Motor neuron (in vitro differentiated cells): ENCODE results near the gene TMEM50A. TPM values are rescaled to one million over a fixed set of nuclear protein-coding genes. Genes with fewer than 3 reads are reported as not detected.
A peak's percentile ranks its signal among the peaks of the same experiment; 100 is the strongest.
"Not testable (repeated sequence)": the region's sequence is repeated elsewhere in the genome, so short reads cannot be mapped to it uniquely, and the experiment has no call there.

Source experiments
- ATAC-seq, 8 experiments: fragments of 200-7000 bp; cut with Tn5 transposase; replicated peaks in 6 of 8; 2 replicates each; pipeline ENCODE4 v1.8.0; 2021; ENCODE audit warnings: mild to moderate bottlenecking in 8 of 8, moderate library complexity in 8 of 8
- H3K27ac ChIP-seq, 2 donors: fragments of 250-450 bp; sonication (Bioruptor Pico); 2 replicates each; pipeline ENCODE4 v1.9.0; 2021; ENCODE audit warnings: antibody characterized with exemption in 2 of 2, mild to moderate bottlenecking in 2 of 2, moderate library complexity in 1 of 2
- H3K4me1 ChIP-seq, 2 donors: fragments of 250-450 bp; sonication (Bioruptor Pico); replicated peaks in 1 of 2; 2 replicates each; pipeline ENCODE4 v1.6.1; 2021; ENCODE audit warnings: antibody characterized with exemption in 2 of 2, mild to moderate bottlenecking in 2 of 2, moderate library complexity in 1 of 2
- H3K4me3 ChIP-seq, 5 donors: fragments of 250-450 bp; sonication (Bioruptor Pico); 2 replicates each; pipeline ENCODE4 v1.9.0; 2021; ENCODE audit warnings: antibody characterized with exemption in 5 of 5, mild to moderate bottlenecking in 5 of 5, moderate library complexity in 4 of 5
- WGBS, 10 experiments: fragments of 450-650 bp; shearing (Covaris generic); methylation state at CpG; one replicate each; pipeline ENCODE4 v1.0.0; 2022; 5-methylcytosine and 5-hydroxymethylcytosine counted together
- in situ Hi-C, 9 experiments: fragments of 400-800 bp; cut with MboI; loops; one replicate each; pipeline ENCODE4 v1.15.0; 2021; ENCODE audit warnings: low sequenced_read_pairs in 9 of 9, low pct_unique_long_range_greater_than_20kb in 2 of 9; ENCODE audit not compliant: unreplicated experiment in 9 of 9
- total RNA-seq, 8 experiments: library from RNA; unstranded; fragments of 300-600 nt; gene quantifications; 2 replicates each; pipeline versions ENCODE4 v1.2.3 to v1.2.4, GENCODE V29; 2022

Gene TMEM50A
- total RNA-seq: 100 to 1,000 TPM in 2 of 8 experiments, 10 to 100 TPM in 6; 66.5 to 109 (median 74.7) TPM

DNA sequence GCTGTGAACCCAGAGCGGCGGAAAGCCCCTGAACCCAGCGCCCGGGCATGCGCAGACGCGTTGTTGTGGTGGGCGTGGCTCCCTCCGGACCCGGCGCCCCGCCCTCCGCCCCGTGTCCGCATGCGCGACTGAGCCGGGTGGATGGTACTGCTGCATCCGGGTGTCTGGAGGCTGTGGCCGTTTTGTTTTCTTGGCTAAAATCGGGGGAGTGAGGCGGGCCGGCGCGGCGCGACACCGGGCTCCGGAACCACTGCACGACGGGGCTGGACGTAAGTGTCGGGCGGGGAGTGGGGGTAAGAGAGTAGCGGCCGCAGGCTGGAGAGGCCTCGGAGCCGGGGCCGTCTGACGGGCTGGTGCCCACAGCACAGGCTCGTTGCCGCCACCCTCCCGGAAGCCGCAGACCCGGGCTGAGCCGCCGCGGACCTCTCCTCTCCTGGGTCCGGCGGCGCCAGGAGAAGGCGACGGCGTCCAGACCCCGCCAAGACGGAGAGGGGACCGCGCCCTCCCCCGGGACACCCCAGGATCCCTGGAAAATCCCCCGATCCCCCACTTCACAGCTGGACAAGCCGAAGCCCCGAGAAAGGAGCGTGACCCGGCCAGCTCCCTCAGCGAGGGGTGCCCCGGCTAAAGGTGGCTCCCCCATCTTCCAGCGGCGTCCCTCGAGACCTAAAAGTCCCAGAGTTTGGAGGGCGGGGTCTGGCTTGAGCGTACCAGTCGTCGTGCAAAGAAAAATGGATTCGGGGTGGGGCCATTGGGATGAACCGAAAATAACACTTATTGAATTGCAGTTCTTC is at the start of gene TMEM50A:
Gene TMEM50A, plus strand, starts transcription at position 147 of the 794 bp plus-strand sequence. CDS start 2,153 bp downstream, outside the sequence.
- in situ Hi-C loops: no loop called here
- peak; percentile 80 to 88 (median 86) for ATAC-seq
- WGBS, 10 experiments: 0 to 7% (median 1%) methylated on average over 3 to 13 of the region's 75 CpGs; no CpG with 5 or more reads in 4 of the 10 experiments
- Histone ChIP-seq H3K27ac (peak within 1 kb of the TSS; percentile 87 to 88), H3K4me3 (peak within 1 kb of the TSS; percentile 71 to 83 (median 75)), H3K4me1 (peaks cover 3 to 14% of the 10 kb centered on the region in 2 donors)

DNA sequence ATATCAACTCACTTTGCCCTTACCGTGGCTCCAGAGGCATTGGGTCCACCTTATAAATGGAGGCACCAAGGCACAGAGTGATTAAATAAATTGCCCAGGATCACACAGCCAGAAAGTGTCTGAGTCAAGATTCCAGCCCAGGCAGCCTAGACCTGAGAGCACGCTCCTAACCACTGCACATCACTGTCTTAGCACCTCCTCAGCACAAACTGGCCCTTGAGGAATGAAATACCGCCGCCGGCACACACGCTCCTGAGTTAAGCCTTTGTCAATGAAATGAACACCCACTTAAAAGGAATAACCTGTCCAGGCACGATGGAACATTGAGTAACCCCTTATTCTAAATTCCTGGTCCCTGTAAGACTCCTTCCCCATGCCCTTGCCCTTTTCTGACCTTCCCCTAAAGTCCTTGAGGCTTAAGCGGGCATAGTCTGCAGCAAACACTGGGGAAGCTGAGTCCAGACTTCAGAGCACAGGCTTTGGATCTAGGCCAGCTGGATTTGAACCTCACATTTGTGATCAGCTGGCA is 49.5 kb upstream of the TMEM50A start:
- no CpG with 5 or more reads among the region's 8 CpGs for WGBS, 10 experiments
- in situ Hi-C loops: loop anchor here in 1 of 9 experiments (10.0 kb wide), 1 partner anchor 116 kb away; no protein-coding TSS in a partner anchor
- not testable (repeated sequence) for H3K4me3 ChIP-seq, H3K4me1 ChIP-seq, H3K27ac ChIP-seq, ATAC-seq

DNA sequence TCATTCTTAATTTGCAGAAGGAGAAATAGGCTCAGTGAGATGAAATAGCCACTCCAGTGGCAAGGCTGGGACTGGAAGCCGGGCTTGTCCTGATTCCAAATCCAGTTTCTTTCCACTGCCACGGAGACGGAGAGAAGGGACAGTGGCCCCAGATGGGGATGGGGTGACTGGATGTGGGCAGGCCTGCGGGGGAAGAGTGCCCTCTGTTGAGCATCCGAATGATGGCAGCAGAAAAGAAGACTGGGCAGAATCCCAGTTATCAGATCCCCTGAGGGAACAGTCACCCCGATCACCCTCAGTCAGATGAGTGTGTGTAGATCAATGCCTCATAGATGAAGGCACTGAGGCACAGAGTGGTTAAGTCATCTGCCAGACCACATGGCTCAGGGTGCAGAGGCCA is 48.1 kb upstream of the TMEM50A start:
- ATAC-seq: peak in 7 of 8 experiments; percentile 28 to 71 (median 41)

DNA sequence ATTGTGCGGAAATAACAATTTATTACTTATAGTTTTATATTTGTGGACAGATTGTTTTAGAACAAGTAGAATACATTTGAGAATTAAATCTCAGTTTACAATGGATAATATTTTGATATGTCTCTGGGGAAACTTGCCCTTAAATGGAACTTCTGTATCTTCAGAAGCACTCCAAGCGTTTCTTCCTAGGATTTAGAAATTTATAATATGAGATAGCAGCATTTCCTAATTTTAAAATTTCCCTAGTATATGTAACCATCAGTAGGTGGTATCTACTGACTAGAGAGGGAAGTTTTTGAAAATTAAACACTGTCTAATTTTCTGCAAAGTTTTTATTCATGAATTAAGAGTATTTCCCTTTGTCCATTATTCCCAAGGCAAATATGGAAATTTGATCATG is 44.7 kb upstream of the TMEM50A start:
- H3K4me1 ChIP-seq, H3K27ac ChIP-seq, in situ Hi-C loops, H3K4me3 ChIP-seq, ATAC-seq: not testable (repeated sequence)
- 80 to 92% (median 83%) methylated on average over 1 to 2 of the region's 2 CpGs; no CpG with 5 or more reads in 7 of the 10 experiments for WGBS, 10 experiments

More for the DNA sequence above, 48.1 kb upstream of the TMEM50A start:
- no CpG with 5 or more reads among the region's 6 CpGs for WGBS, 10 experiments
- H3K4me3 ChIP-seq, in situ Hi-C loops, H3K27ac ChIP-seq, H3K4me1 ChIP-seq: not testable (repeated sequence)

DNA sequence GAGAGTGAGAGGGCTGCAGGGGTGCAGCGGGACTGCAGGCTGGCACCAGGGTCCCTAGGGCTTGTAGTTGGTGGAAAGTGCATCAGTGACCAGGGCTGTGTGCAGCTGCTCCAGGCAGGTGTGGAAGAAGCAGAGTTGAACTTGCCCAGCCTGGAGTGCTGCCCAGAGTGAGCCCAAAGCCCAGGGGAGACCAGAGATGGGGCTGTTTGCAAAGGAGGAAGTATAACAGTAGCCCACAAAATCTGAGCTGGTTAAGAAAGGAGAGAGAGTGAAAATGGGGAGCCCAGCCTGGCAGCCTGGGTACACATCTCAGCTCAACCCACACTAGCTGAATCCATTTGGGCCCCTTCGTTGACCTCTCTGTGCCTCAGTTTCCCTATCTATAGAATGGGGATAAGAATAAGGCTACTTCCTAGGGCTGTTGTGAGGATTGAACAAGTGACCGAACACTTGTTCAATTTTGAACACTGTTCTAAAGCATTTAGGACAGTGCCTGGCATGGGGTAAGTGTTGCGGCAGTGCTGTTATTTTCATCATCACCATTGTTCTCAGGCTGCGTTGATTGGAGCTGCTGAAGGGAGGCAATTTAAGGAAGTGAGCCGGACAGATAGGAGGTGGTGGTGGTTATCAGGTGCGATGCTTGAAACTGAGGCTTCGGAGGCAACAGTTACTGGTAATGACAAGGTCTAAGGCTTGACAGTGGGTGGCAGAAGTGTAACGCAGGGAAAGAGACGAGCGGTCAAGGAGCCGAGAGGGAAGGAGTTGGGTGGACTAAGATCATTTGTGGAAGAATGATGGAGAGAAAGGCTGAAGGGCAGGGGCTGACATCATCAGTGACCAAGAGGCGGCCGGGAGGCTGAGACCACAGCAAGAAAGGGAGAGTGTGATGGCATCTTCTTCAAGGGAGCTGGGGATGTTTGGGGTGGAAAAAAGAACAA is 43.0 kb upstream of the TMEM50A start:
- WGBS, 10 experiments: no CpG with 5 or more reads among the region's 14 CpGs
- H3K4me1 ChIP-seq, H3K4me3 ChIP-seq, H3K27ac ChIP-seq, in situ Hi-C loops: not testable (repeated sequence)
- peak in 7 of 8 experiments; percentile 34 to 86 (median 62) for ATAC-seq

DNA sequence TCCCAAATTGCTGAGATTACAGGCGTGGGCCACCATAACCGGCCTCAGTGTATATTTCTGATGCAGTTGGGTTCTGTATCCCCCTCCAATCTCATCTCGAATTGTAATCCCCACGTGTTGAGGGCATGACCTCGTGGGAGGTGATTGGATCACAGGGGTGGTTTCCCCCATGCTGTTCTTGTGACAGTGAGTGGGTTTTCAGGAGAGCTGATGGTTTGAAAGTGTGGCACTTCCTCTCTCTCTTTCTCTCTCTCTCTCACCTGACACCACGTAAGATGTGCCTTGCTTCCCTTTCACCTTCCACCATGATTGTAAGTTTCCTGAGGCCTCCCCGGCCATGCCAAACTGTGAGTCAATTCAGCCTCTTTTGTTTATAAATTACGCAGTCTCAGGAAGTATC is 41.6 kb upstream of the TMEM50A start:
- ATAC-seq, H3K4me1 ChIP-seq, H3K4me3 ChIP-seq, H3K27ac ChIP-seq, in situ Hi-C loops: not testable (repeated sequence)
- WGBS, 10 experiments: 83% methylated on average over 1 of the region's 8 CpGs; no CpG with 5 or more reads in 9 of the 10 experiments

DNA sequence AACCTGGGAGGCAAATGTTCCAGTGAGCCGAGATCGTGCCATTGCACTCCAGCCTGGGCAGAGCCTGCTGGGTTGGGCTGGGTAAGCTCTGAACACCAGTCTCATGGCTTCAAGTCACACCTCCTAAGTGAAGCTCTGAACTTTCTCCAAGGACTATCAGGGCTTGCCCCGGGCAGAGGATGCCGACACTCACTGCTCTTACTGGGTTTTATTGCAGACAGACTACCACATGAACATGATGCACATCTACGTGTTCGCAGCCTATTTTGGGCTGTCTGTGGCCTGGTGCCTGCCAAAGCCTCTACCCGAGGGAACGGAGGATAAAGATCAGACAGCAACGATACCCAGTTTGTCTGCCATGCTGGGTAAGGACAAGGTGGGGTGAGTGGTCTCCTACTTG is 37.4 kb upstream of the TMEM50A start:
- H3K27ac ChIP-seq, H3K4me3 ChIP-seq, H3K4me1 ChIP-seq, in situ Hi-C loops, ATAC-seq: not testable (repeated sequence)
- WGBS, 10 experiments: 94 to 98% methylated on average over 6 of the region's 9 CpGs; no CpG with 5 or more reads in 8 of the 10 experiments

DNA sequence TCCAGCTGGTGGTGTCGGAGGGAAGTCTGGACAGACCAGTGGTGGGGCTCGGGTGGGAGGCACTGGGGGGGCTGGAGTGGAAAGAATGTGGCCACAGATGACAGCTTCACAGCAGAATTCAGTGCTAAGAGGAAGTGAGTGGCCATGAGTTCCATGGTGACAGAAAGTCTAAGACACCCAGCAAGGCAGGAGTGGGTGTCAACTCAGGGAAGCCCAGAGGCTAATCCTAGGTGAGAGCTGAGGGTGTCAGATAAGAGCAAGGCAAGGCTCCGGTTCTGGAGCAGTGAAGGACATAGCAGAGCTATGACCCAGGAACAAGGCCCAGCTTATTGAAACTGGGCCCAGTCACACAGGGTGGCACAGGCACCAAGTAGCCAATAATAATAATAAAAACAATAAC is 35.8 kb upstream of the TMEM50A start:
- not testable (repeated sequence) for H3K27ac ChIP-seq
- 90% methylated on average over 2 of the region's 3 CpGs; no CpG with 5 or more reads in 9 of the 10 experiments for WGBS, 10 experiments

DNA sequence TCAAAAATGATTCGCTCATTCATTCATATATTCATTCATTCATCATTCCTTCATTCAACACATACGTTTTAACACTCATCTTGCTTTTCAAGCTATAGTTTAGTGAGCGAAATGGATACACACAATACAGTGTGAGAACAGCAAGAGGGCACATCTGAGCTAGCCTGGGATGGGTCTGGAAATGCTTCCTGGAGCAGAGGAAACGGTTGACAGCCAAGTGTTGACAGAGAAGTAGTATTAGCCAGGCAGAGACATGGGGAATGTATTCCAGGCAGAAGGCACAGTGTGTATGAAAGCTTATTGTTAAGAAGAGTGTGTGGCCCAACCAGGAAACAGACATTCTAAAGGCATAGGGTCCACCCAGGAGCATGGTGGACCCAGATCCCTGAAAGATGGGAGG is 33.2 kb upstream of the TMEM50A start:
- in situ Hi-C loops, H3K27ac ChIP-seq, H3K4me1 ChIP-seq, H3K4me3 ChIP-seq, ATAC-seq: not testable (repeated sequence)
- WGBS, 10 experiments: 40 to 97% (median 90%) methylated on average over 2 to 3 of the region's 4 CpGs; no CpG with 5 or more reads in 6 of the 10 experiments

More for the DNA sequence above, 35.8 kb upstream of the TMEM50A start:
- H3K4me1 ChIP-seq, ATAC-seq, in situ Hi-C loops, H3K4me3 ChIP-seq: not testable (repeated sequence)

DNA sequence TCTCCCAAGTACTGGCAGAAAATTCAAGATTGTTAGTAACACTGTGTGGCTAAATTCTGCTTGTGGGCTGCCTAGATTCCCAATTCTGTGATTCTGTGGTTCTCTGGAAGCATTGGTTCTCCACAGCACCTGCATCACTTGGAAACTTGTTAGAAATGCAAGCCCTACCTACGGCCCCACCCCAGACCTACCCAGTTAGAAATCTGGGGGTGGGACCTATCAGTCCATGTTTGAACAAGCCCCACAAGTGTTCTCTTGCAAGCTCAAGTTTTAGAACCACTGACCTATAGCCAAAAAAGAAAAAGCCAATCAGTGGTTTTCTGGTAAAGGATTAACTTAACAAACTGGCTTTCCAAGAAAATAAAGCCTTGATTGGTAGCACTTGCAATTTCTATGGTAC is 30.0 kb upstream of the TMEM50A start:
- ATAC-seq, H3K4me1 ChIP-seq, H3K27ac ChIP-seq, H3K4me3 ChIP-seq, in situ Hi-C loops: not testable (repeated sequence)
- no CpG with 5 or more reads among the region's 1 CpG for WGBS, 10 experiments

DNA sequence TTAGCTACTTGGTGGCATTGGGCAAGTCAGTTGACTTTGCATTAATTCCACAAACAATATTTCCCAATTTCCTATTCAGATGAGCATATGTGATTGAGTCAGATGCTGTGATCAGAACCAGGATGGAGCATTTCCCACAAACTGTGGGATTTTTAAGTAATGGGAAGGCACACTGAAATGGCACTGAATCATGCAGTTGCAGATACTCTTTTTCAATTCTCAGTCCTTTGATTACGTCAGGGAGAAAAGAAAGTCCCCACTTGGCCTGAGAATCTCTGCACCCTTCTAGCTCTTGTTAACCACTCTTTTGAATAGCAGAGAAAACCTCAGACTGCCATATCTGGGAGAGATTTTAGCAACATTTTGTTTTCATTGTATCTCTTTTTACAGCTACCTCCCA is 29.0 kb upstream of the TMEM50A start:
- ATAC-seq: peak in 3 of 8 experiments; percentile 49 to 84 (median 76)
- H3K4me1 ChIP-seq, in situ Hi-C loops, H3K4me3 ChIP-seq, H3K27ac ChIP-seq: not testable (repeated sequence)
- WGBS, 10 experiments: 50 to 100% methylated on average over 1 of the region's 1 CpG; no CpG with 5 or more reads in 8 of the 10 experiments

DNA sequence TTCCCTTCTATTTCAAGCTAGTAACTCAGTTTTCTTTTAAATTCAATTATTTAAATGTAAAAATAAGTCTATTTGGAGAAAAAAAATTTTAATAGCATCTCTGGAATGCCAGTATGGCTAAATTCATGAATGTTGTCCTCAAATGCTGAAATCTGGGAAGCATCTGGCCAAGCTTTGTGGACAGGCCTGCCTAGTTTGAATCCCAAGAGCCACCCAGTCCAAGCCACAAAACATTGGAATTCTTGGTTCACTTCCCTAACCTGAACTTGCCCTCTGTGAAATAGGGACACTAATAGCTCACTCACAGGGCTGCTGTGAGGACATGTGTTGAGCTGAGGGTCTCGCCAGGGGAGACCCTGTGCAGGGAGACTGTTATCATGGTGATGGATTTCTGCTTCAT is 28.6 kb upstream of the TMEM50A start:
- WGBS, 10 experiments: 80 to 100% methylated on average over 1 of the region's 1 CpG; no CpG with 5 or more reads in 8 of the 10 experiments

More for the DNA sequence above, 28.6 kb upstream of the TMEM50A start:
- H3K4me3 ChIP-seq, H3K4me1 ChIP-seq, in situ Hi-C loops, H3K27ac ChIP-seq: not testable (repeated sequence)
- peak in 3 of 8 experiments; percentile 50 to 75 (median 68) for ATAC-seq
